ENCODE data around the gene OR56A3.

OR56A3 gene

DNA sequence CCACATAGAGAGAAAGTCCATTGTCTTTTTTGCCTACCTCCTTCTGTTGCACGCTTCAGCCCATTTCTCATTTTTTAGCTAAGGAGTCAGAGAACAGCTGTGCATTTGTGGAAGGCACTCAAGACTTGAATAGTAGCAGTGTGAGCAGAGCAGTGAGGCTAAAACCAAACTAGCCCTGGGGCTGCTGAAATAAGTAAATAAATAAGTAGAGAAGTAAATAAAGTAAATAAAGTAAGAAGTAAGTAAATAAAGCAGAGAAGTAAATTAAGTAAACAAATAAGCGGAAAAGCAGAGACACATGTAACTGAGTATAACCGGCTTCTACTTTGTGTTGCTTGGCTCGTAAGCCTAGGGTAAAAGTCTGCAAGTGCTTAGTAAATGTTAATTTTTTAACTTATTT, 47.2 kb downstream of the OR56A3 start:
- DNase-seq (ENCODE audit: low spot score), result no peak
- ChIA-PET POLR2A (ENCODE audit: low non-redundant PET) (no interaction called here), CTCF (interaction anchor here (0.6 kb wide), 1 partner anchor 33 kb away, joined by 4 read pairs; no protein-coding TSS in a partner anchor)
- TF ChIP-seq, protein P1, sequence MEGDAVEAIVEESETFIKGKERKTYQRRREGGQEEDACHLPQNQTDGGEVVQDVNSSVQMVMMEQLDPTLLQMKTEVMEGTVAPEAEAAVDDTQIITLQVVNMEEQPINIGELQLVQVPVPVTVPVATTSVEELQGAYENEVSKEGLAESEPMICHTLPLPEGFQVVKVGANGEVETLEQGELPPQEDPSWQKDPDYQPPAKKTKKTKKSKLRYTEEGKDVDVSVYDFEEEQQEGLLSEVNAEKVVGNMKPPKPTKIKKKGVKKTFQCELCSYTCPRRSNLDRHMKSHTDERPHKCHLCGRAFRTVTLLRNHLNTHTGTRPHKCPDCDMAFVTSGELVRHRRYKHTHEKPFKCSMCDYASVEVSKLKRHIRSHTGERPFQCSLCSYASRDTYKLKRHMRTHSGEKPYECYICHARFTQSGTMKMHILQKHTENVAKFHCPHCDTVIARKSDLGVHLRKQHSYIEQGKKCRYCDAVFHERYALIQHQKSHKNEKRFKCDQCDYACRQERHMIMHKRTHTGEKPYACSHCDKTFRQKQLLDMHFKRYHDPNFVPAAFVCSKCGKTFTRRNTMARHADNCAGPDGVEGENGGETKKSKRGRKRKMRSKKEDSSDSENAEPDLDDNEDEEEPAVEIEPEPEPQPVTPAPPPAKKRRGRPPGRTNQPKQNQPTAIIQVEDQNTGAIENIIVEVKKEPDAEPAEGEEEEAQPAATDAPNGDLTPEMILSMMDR (conservative IDR thresholded peaks at IDR 0.05; ENCODE audit: low read depth), result no peak
- H3K27ac ChIP-seq, result no peak overlapping the region

GRCh38 chr11:5992150-5992549, 50.1 kb downstream of the OR56A3 start:
- CTCF ChIA-PET, result interaction anchor here (1.0 to 1.3 kb wide), 2 partner anchors 20 to 371 kb away, joined by 4 read pairs; no protein-coding TSS in a partner anchor
- POLR2A ChIA-PET (ENCODE audit: low non-redundant PET), result no interaction called here
- no peak overlapping the region for H3K27ac ChIP-seq
- DNase-seq (ENCODE audit: low spot score), result no peak
- TF ChIP-seq, protein P1 (conservative IDR thresholded peaks at IDR 0.05; ENCODE audit: low read depth), result no peak

DNA sequence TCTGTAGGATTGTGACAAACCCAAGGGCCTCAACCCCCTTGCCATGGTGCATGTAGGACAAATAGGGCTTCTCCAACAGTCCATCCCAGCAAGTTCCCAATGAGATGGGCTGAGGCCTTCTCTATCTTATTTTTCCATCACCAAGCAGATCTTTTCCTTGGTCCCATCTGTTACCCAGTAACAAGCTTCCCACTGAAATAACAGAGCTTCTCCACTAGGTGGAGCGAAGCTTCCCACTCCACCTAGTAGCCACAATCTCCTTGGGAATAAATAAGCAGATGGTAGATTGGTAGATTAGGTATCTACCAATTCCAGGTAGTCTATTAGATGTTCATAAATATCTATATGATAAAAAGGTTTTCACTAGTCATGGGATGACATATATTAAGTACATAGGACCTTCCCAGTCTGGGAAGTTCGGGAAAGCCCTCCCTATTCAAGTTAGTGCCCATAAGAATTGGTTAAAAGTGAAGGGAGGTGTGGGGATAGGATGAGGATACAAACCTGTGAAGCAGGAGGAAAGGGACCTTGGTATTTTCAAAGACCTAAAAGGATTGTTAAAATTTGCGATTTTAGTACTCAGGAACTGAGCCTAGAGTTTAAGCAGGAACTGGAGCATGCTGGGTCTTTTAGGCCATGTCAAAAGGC, 50.7 kb downstream of the OR56A3 start:
- peak; percentile 29 for DNase-seq (ENCODE audit: low spot score)
- CTCF ChIA-PET, result interaction anchor here (0.6 to 1.3 kb wide), 3 partner anchors 20 to 370 kb away, joined by 3 to 4 read pairs (median 4); no protein-coding TSS in a partner anchor
- no peak overlapping the region for H3K27ac ChIP-seq
- POLR2A ChIA-PET (ENCODE audit: low non-redundant PET), result no interaction called here
- TF ChIP-seq, protein P1 (conservative IDR thresholded peaks at IDR 0.05; ENCODE audit: low read depth), result peak; percentile 45

GRCh38 chr11:5994791-5995190, 52.7 kb downstream of the OR56A3 start:
- DNase-seq (ENCODE audit: low spot score), result no peak
- CTCF ChIA-PET, result no interaction called here
- TF ChIP-seq, protein P1 (conservative IDR thresholded peaks at IDR 0.05; ENCODE audit: low read depth), result no peak
- POLR2A ChIA-PET (ENCODE audit: low non-redundant PET), result no interaction called here
- no peak overlapping the region for H3K27ac ChIP-seq

All from RWPE1 (cell line).